CD4-positive, alpha-beta T cell treated with Interleukin-17A for 1 hour (primary cell): Measurements from ENCODE around the gene ITFG1.

Experiments
- DNase-seq: peaks from one replicate; pipeline ENCODE4 v3.0.0-alpha.2; 2020

ITFG1 gene

GRCh38 chr16:47320546-47321310 is 140.1 kb downstream of the ITFG1 start:
- DNase-seq, result no peak

GRCh38 chr16:47317465-47318240 is 143.2 kb downstream of the ITFG1 start:
- no peak for DNase-seq

GRCh38 chr16:47316442-47317015 is 144.3 kb downstream of the ITFG1 start:
- no peak for DNase-seq

GRCh38 chr16:47311738-47312505 is 148.9 kb downstream of the ITFG1 start:
- no peak for DNase-seq

GRCh38 chr16:47310792-47311211 is 150.1 kb downstream of the ITFG1 start:
- no peak for DNase-seq

GRCh38 chr16:47309581-47310312 is 151.1 kb downstream of the ITFG1 start:
- no peak for DNase-seq

- no peak for DNase-seq
Observed at GRCh38 chr16:47308601-47309000, 152.3 kb downstream of the ITFG1 start.

GRCh38 chr16:47304563-47304962 is 156.3 kb downstream of the ITFG1 start:
- DNase-seq, result no peak

- DNase-seq, result no peak
Observed at GRCh38 chr16:47299587-47299986, 161.3 kb downstream of the ITFG1 start.

GRCh38 chr16:47284999-47285398 is 175.9 kb downstream of the ITFG1 start:
- DNase-seq, result no peak

- no peak for DNase-seq
Observed at GRCh38 chr16:47278306-47278970, 182.4 kb downstream of the ITFG1 start.

GRCh38 chr16:47276522-47276921 is 184.3 kb downstream of the ITFG1 start:
- DNase-seq, result no peak

GRCh38 chr16:47262938-47263337 is 197.9 kb downstream of the ITFG1 start:
- no peak for DNase-seq

GRCh38 chr16:47260503-47260902 is 200.4 kb downstream of the ITFG1 start:
- no peak for DNase-seq

- DNase-seq, result peak; percentile 18
Observed at GRCh38 chr16:47258874-47259461, 201.9 kb downstream of the ITFG1 start.

- no peak for DNase-seq
Observed at GRCh38 chr16:47254756-47255155, 206.1 kb downstream of the ITFG1 start.

- no peak for DNase-seq
Observed at GRCh38 chr16:47250983-47251382, 209.9 kb downstream of the ITFG1 start.

- no peak for DNase-seq
Observed at GRCh38 chr16:47247690-47248089, 213.2 kb downstream of the ITFG1 start.

- DNase-seq, result no peak
Observed at GRCh38 chr16:47244206-47244605, 216.7 kb downstream of the ITFG1 start.

- DNase-seq, result no peak
Observed at GRCh38 chr16:47241061-47241460, 219.8 kb downstream of the ITFG1 start.

- no peak for DNase-seq
Observed at GRCh38 chr16:47236716-47237115, 224.1 kb downstream of the ITFG1 start.
